ENCODE results near the gene FCAMR.

The FCAMR gene

GRCh38 chr1:206998816-206999215, 28.6 kb upstream of the FCAMR start:
- no peak for DNase-seq (ENCODE audit: low read depth in 2 of 2)

GRCh38 chr1:206992790-206993189, 22.5 kb upstream of the FCAMR start:
- DNase-seq (ENCODE audit: low read depth in 2 of 2): no peak

- no peak for DNase-seq (ENCODE audit: low read depth in 2 of 2)
These were observed 17.6 kb upstream of the FCAMR start for GRCh38 chr1:206987873-206988272.

- DNase-seq (ENCODE audit: low read depth in 2 of 2): no peak
These were observed 16.6 kb upstream of the FCAMR start for GRCh38 chr1:206986885-206987284.

GRCh38 chr1:206986402-206986801, 16.1 kb upstream of the FCAMR start:
- DNase-seq (ENCODE audit: low read depth in 2 of 2): no peak

- DNase-seq (ENCODE audit: low read depth in 2 of 2): no peak
These were observed 15.0 kb upstream of the FCAMR start for GRCh38 chr1:206985162-206985749.

GRCh38 chr1:206982216-206982615, 12.0 kb upstream of the FCAMR start:
- peak; percentile 12 to 35 for DNase-seq (ENCODE audit: low read depth in 2 of 2)

GRCh38 chr1:206979379-206980043, 9.3 kb upstream of the FCAMR start:
- DNase-seq (ENCODE audit: low read depth in 2 of 2): no peak

- DNase-seq (ENCODE audit: low read depth in 2 of 2): no peak
These were observed 8.0 kb upstream of the FCAMR start for GRCh38 chr1:206978259-206978658.

- DNase-seq (ENCODE audit: low read depth in 2 of 2): no peak
These were observed 5.0 kb upstream of the FCAMR start for GRCh38 chr1:206975306-206975705.

- no peak for DNase-seq (ENCODE audit: low read depth in 2 of 2)
These were observed 3.9 kb upstream of the FCAMR start for GRCh38 chr1:206974140-206974539.

GRCh38 chr1:206972728-206973127, 2.5 kb upstream of the FCAMR start:
- no peak for DNase-seq (ENCODE audit: low read depth in 2 of 2)

- no peak for DNase-seq (ENCODE audit: low read depth in 2 of 2)
These were observed 882 bp upstream of the FCAMR start for GRCh38 chr1:206971029-206971655.

GRCh38 chr1:206969090-206969489, 1.2 kb downstream of the FCAMR start:
- no peak for DNase-seq (ENCODE audit: low read depth in 2 of 2)

- no peak for DNase-seq (ENCODE audit: low read depth in 2 of 2)
These were observed 3.0 kb downstream of the FCAMR start for GRCh38 chr1:206967096-206967849.

- DNase-seq (ENCODE audit: low read depth in 2 of 2): no peak
These were observed 4.5 kb downstream of the FCAMR start for GRCh38 chr1:206965781-206966180.

GRCh38 chr1:206963740-206964139, 6.5 kb downstream of the FCAMR start:
- DNase-seq (ENCODE audit: low read depth in 2 of 2): no peak

GRCh38 chr1:206963119-206963712, 7.0 kb downstream of the FCAMR start:
- DNase-seq (ENCODE audit: low read depth in 2 of 2): no peak

GRCh38 chr1:206962272-206962671, 8.0 kb downstream of the FCAMR start:
- DNase-seq (ENCODE audit: low read depth in 2 of 2): no peak

- no peak for DNase-seq (ENCODE audit: low read depth in 2 of 2)
These were observed 8.6 kb downstream of the FCAMR start for GRCh38 chr1:206961668-206962067.

GRCh38 chr1:206960676-206961386, 9.4 kb downstream of the FCAMR start:
- DNase-seq (ENCODE audit: low read depth in 2 of 2): no peak

GRCh38 chr1:206958144-206958543, 12.1 kb downstream of the FCAMR start:
- no peak for DNase-seq (ENCODE audit: low read depth in 2 of 2)
